Endodermal cell (in vitro differentiated cells): ENCODE results near the gene NEK9. TPM values are rescaled to one million over a fixed set of nuclear protein-coding genes. Genes with fewer than 3 reads are reported as not detected.
A peak's percentile ranks its signal among the peaks of the same experiment; 100 is the strongest.

ENCODE experiments used
- DNase-seq: peaks from one replicate; pipeline ENCODE4 v3.0.0-alpha.2; 2017
- H3K27ac ChIP-seq: 2 replicates; pipeline ENCODE4 v1.5.1; 2013; ENCODE audit warnings: mild to moderate bottlenecking, low read depth, low read length, moderate library complexity
- H3K27me3 ChIP-seq: 2 replicates; pipeline ENCODE4 v1.6.1; 2013; ENCODE audit warnings: mild to moderate bottlenecking, low read length, moderate library complexity; ENCODE audit not compliant: insufficient read depth, control insufficient read depth, poor library complexity, severe bottlenecking
- H3K36me3 ChIP-seq: 2 replicates; pipeline ENCODE4 v1.7.0; 2013; ENCODE audit warnings: mild to moderate bottlenecking, low read length, moderate library complexity; ENCODE audit not compliant: control insufficient read depth, insufficient read depth
- H3K4me1 ChIP-seq: one replicate; pipeline ENCODE4 v1.7.0; 2013; ENCODE audit warnings: low read length; ENCODE audit not compliant: control insufficient read depth, insufficient read depth
- H3K4me3 ChIP-seq: 2 replicates; pipeline ENCODE4 v1.5.1; 2013; ENCODE audit warnings: mild to moderate bottlenecking, low read length, moderate library complexity
- H3K9ac ChIP-seq: 2 replicates; pipeline ENCODE4 v1.6.1; 2013; ENCODE audit warnings: mild to moderate bottlenecking, low read length, moderate library complexity; ENCODE audit not compliant: poor library complexity, severe bottlenecking; ENCODE audit errors: extremely low read depth
- H3K9me3 ChIP-seq: 2 replicates; pipeline ENCODE4 v1.6.1; 2013; ENCODE audit warnings: mild to moderate bottlenecking, low read length, moderate library complexity; ENCODE audit not compliant: control insufficient read depth
- H3K27ac Mint-ChIP-seq: 2 replicates; pipeline ENCODE4 v1.8.0; 2020; ENCODE audit warnings: mixed read lengths
- H3K27me3 Mint-ChIP-seq: 2 replicates; pipeline ENCODE4 v1.8.0; 2021; ENCODE audit warnings: mild to moderate bottlenecking, mixed read lengths; ENCODE audit not compliant: insufficient read depth
- H3K36me3 Mint-ChIP-seq: 2 replicates; pipeline ENCODE4 v1.8.0; 2020; ENCODE audit warnings: low read depth, mixed read lengths
- H3K4me1 Mint-ChIP-seq: 2 replicates; pipeline ENCODE4 v1.8.0; 2020; ENCODE audit warnings: mixed read lengths
- H3K4me3 Mint-ChIP-seq: 2 replicates; pipeline ENCODE4 v1.8.0; 2020; ENCODE audit warnings: mild to moderate bottlenecking, moderate library complexity, mixed read lengths
- H3K9me3 Mint-ChIP-seq: 2 replicates; pipeline ENCODE4 v1.8.0; 2020; ENCODE audit warnings: mild to moderate bottlenecking, mixed read lengths
- WGBS, 2 experiments: methylation state at CpG; one replicate each; pipeline versions ENCODE4 v1.1.5 to v1.1.7; 2013; ENCODE audit warnings: missing lambda C conversion rate in 2 of 2, mixed read lengths in 1 of 2; ENCODE audit not compliant: insufficient coverage in 1 of 2, insufficient read length in 1 of 2; 5-methylcytosine and 5-hydroxymethylcytosine counted together
- total RNA-seq, 2 donors: library from RNA; stranded (reverse); fragmentation: NEBNext Ultra II Directional in 1 of 2; extraction: Animal tissue kit (Norgen Biotek cat#: 25700) in 1 of 2; gene quantifications; 2 replicates in 1 of 2; 3 replicates in 1 of 2; pipeline ENCODE4 v1.2.1, GENCODE V29; 2021
- TF ChIP-seq, protein P1 (sequence below): fragments of 200-600 bp; sonication (generic); conservative IDR thresholded peaks from 2 replicates; pipeline ENCODE4 v1.5.0; 2021; ENCODE audit warnings: antibody characterized with exemption, mild to moderate bottlenecking

Gene NEK9
- total RNA-seq, 2 donors from 2014 or later, result 74.1 to 97.5 TPM

DNA sequence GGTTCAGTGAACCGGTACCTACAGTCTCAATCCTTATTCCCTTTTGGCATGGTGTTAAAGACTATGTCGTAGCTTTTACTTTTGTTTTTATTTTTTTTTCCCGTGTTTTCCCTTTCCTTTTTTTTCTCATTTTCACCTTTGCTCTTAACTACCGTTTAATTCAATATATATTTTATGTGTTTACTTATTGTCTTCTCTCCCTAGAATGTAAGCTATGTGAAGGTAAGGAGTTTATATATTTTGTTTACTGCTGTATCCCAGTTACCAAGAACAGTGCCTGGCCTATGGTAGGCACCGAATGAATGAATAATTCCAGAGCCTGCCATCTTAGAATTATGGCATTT lies 75.3 kb downstream of the NEK9 start:
- Histone ChIP-seq H3K27ac (no peak overlapping the region), H3K36me3 (peaks cover 4% of the 10 kb centered on the region), H3K4me3 (peak overlapping the region; percentile 79), H3K27me3 (no peaks in the 10 kb centered on the region), H3K4me1 (no peaks in the 10 kb centered on the region), H3K9ac (no peak overlapping the region), H3K9me3 (no peaks in the 10 kb centered on the region)
- peaks cover 2% of the 10 kb centered on the region for H3K4me1 Mint-ChIP-seq
- peak overlapping the region; percentile 94 for H3K27ac Mint-ChIP-seq
- H3K36me3 Mint-ChIP-seq, result peaks cover 8% of the 10 kb centered on the region
- H3K27me3 Mint-ChIP-seq, result no peaks in the 10 kb centered on the region
- TF ChIP-seq, protein P1, sequence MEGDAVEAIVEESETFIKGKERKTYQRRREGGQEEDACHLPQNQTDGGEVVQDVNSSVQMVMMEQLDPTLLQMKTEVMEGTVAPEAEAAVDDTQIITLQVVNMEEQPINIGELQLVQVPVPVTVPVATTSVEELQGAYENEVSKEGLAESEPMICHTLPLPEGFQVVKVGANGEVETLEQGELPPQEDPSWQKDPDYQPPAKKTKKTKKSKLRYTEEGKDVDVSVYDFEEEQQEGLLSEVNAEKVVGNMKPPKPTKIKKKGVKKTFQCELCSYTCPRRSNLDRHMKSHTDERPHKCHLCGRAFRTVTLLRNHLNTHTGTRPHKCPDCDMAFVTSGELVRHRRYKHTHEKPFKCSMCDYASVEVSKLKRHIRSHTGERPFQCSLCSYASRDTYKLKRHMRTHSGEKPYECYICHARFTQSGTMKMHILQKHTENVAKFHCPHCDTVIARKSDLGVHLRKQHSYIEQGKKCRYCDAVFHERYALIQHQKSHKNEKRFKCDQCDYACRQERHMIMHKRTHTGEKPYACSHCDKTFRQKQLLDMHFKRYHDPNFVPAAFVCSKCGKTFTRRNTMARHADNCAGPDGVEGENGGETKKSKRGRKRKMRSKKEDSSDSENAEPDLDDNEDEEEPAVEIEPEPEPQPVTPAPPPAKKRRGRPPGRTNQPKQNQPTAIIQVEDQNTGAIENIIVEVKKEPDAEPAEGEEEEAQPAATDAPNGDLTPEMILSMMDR, result no peak
- H3K4me3 Mint-ChIP-seq, result peak overlapping the region; percentile 73
- no peaks in the 10 kb centered on the region for H3K9me3 Mint-ChIP-seq
- WGBS, 2 experiments, result 24 to 80% methylated on average over 1 to 4 of the region's 5 CpGs
- DNase-seq, result no peak

DNA sequence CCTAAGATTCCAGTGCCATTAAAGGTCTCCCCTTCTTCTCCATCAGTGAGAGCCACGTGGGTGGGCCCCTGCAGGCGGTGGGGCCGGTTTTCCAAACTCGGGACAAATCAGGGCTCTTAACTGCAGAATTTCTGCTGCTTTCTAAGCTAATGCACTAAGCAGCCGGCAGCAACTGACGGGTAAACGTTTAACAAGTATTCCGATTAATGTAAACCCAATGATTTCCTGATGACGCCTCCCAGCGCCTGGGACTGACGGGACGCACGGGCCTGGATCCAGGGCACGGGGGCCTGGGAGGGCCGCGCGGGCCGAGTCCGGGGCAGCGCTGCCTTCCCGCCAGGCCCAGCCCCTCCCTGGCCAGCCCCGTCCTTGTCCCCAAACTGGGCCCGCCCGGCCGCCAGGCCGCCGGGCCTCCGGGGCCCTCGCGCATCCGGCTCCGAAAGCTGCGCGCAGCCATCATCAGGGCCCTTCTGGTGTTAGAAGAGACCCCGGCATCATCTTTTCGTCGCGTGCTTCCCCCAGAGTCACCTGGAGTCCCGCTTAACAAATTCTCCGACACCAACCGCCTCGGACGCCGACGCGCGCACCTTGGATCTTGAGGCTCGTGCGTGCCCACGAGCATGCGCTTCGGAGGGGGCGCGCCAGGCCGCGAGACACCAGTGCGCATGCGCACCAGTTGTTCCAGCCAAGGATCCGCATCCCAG lies 75.8 kb downstream of the NEK9 start, which contains the start of gene MLH3:
Gene MLH3 (minus strand): TSS at position 616 of the 704 bp plus-strand sequence. CDS start 1,812 bp downstream, outside the sequence.
- Mint-ChIP-seq H3K36me3 (peaks cover 3% of the 10 kb centered on the region), H3K4me1 (peaks cover 2% of the 10 kb centered on the region), H3K4me3 (peak within 1 kb of the TSS; percentile 73), H3K27ac (peak within 1 kb of the TSS; percentile 94), H3K9me3 (no peaks in the 10 kb centered on the region), H3K27me3 (no peaks in the 10 kb centered on the region)
- H3K27me3 ChIP-seq, result no peaks in the 10 kb centered on the region
- WGBS, 2 experiments, result 5 to 8% methylated on average over 26 to 59 of the region's 59 CpGs
- H3K9me3 ChIP-seq, result no peaks in the 10 kb centered on the region
- DNase-seq, result peak; percentile 94
- TF ChIP-seq, protein P1, result no peak
- no peak within 1 kb of the TSS for H3K27ac ChIP-seq
- H3K4me1 ChIP-seq, result no peaks in the 10 kb centered on the region
- H3K36me3 ChIP-seq, result peaks cover 4% of the 10 kb centered on the region
- peak within 1 kb of the TSS; percentile 80 for H3K9ac ChIP-seq
- H3K4me3 ChIP-seq, result peak within 1 kb of the TSS; percentile 79

DNA sequence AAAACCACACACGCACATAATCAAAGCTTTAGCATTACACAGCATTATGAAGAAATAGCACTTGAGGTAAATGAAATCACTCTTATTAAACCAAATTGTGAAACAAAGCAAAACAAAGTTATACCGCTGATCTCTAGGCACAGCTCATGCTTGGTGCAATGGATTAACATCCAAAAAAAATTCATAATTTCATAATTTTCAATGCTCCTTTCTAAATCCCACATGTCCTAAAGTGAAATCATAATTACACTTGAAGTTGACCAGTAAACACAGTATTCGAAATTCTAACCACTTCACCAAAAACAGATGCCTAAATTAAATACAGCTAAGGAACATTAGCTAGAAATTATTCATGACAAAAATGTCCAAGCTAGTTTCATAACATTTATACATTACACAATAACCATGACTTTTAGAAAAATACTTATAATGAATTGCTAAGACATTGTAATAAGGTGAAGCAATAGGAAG lies 77.1 kb downstream of the NEK9 start:
- no peaks in the 10 kb centered on the region for H3K9me3 Mint-ChIP-seq
- 83 to 91% methylated on average over 2 of the region's 3 CpGs for WGBS, 2 experiments
- H3K4me3 ChIP-seq, result no peak overlapping the region
- H3K36me3 Mint-ChIP-seq, result no peaks in the 10 kb centered on the region
- peaks cover 2% of the 10 kb centered on the region for H3K4me1 Mint-ChIP-seq
- peak overlapping the region; percentile 73 for H3K4me3 Mint-ChIP-seq
- peaks cover 4% of the 10 kb centered on the region for H3K36me3 ChIP-seq
- DNase-seq, result no peak
- no peaks in the 10 kb centered on the region for H3K27me3 Mint-ChIP-seq
- no peaks in the 10 kb centered on the region for H3K9me3 ChIP-seq
- H3K27ac Mint-ChIP-seq, result no peak overlapping the region
- no peak overlapping the region for H3K9ac ChIP-seq
- no peaks in the 10 kb centered on the region for H3K4me1 ChIP-seq
- no peak overlapping the region for H3K27ac ChIP-seq
- H3K27me3 ChIP-seq, result no peaks in the 10 kb centered on the region
- TF ChIP-seq, protein P1, result no peak
